ENCODE measurements around the gene CYP2D6.
A peak's percentile ranks its signal among the peaks of the same experiment; 100 is the strongest.

CYP2D6 gene

GRCh38 chr22:42079319-42080251 is 51.0 kb downstream of the CYP2D6 start, which contains the start of gene SMDT1:
Gene SMDT1, plus strand, starts transcription at chr22:42079700. Its CDS starts 69 bp downstream, at chr22:42079769.
- peak within 1 kb of the TSS; percentile 98 for H3K9ac ChIP-seq
- no peaks in the 10 kb centered on the region for H3K4me1 ChIP-seq (ENCODE audit: low read depth, poor library complexity, severe bottlenecking)
- no peak within 1 kb of the TSS for H3K4me3 ChIP-seq (IDR thresholded peaks at IDR 0.05; ENCODE audit: insufficient read depth, low read depth, low read length)
- no peaks in the 10 kb centered on the region; the same call in 1 of the 2 replicates for H3K36me3 ChIP-seq (ENCODE audit: insufficient read depth)
- peaks cover 11% of the 10 kb centered on the region; the same call in 1 of the 2 replicates for H3K79me2 ChIP-seq (ENCODE audit: insufficient read depth, low read depth)
- no peaks in the 10 kb centered on the region for H4K20me1 ChIP-seq (ENCODE audit: insufficient read depth)
- peak within 1 kb of the TSS; percentile 96 for H2AFZ ChIP-seq (ENCODE audit: low read depth)
- TF ChIP-seq CTCF (conservative IDR thresholded peaks at IDR 0.05; ENCODE audit: low read depth, low read length), result no peak
- peak within 1 kb of the TSS; percentile 79 for H3K4me2 ChIP-seq
- H3K27me3 ChIP-seq (ENCODE audit: insufficient read depth, low read depth), result no peaks in the 10 kb centered on the region
- H3K27ac ChIP-seq, result peak within 1 kb of the TSS; percentile 94

- Histone ChIP-seq H3K79me2 (ENCODE audit: insufficient read depth, low read depth) (peaks cover 11% of the 10 kb centered on the region; the same call in 1 of the 2 replicates), H3K4me2 (peak overlapping the region; percentile 78), H3K27ac (peak overlapping the region; percentile 94), H3K27me3 (ENCODE audit: insufficient read depth, low read depth) (no peaks in the 10 kb centered on the region), H2AFZ (ENCODE audit: low read depth) (peak overlapping the region; percentile 96), H3K9ac (peak overlapping the region; percentile 98), H4K20me1 (ENCODE audit: insufficient read depth) (no peaks in the 10 kb centered on the region), H3K36me3 (ENCODE audit: insufficient read depth) (no peaks in the 10 kb centered on the region), H3K4me1 (ENCODE audit: low read depth, poor library complexity, severe bottlenecking) (no peaks in the 10 kb centered on the region), H3K4me3 (IDR thresholded peaks at IDR 0.05; ENCODE audit: insufficient read depth, low read depth, low read length) (no peak overlapping the region)
- no peak for TF ChIP-seq CTCF (conservative IDR thresholded peaks at IDR 0.05; ENCODE audit: low read depth, low read length)
These were observed 51.9 kb downstream of the CYP2D6 start for GRCh38 chr22:42078469-42079318.

- Histone ChIP-seq H2AFZ (ENCODE audit: low read depth) (no peak overlapping the region), H3K36me3 (ENCODE audit: insufficient read depth) (no peaks in the 10 kb centered on the region), H3K27ac (no peak overlapping the region), H3K4me3 (IDR thresholded peaks at IDR 0.05; ENCODE audit: insufficient read depth, low read depth, low read length) (no peak overlapping the region), H3K4me1 (ENCODE audit: low read depth, poor library complexity, severe bottlenecking) (no peaks in the 10 kb centered on the region), H4K20me1 (ENCODE audit: insufficient read depth) (no peaks in the 10 kb centered on the region), H3K27me3 (ENCODE audit: insufficient read depth, low read depth) (no peaks in the 10 kb centered on the region), H3K79me2 (ENCODE audit: insufficient read depth, low read depth) (peaks cover 11% of the 10 kb centered on the region; the same call in 1 of the 2 replicates), H3K4me2 (no peak overlapping the region), H3K9ac (no peak overlapping the region)
- no peak for TF ChIP-seq CTCF (conservative IDR thresholded peaks at IDR 0.05; ENCODE audit: low read depth, low read length)
These were observed 53.0 kb downstream of the CYP2D6 start for GRCh38 chr22:42077486-42078125.

All from KMS-11 (cell line).